ENCODE results near the gene KLF6. TPM values are rescaled to one million over a fixed set of nuclear protein-coding genes. Genes with fewer than 3 reads are reported as not detected.

Gene KLF6
- total RNA-seq, 2 experiments from 2014 or later = 116 to 120 TPM

- DNase-seq (no peak), ATAC-seq (no peak)
- Mint-ChIP-seq H3K27me3 (peaks cover 1% of the 10 kb centered on the region), H3K27ac (no peak overlapping the region), H3K9me3 (no peaks in the 10 kb centered on the region), H3K4me3 (no peak overlapping the region), H3K4me1 (ENCODE audit: low read depth) (peaks cover under 1% of the 10 kb centered on the region), H3K36me3 (ENCODE audit: low read depth) (no peaks in the 10 kb centered on the region)
- CTCF ChIA-PET = no interaction called here
- POLR2A ChIA-PET = interaction anchor here (1.7 kb wide), 1 partner anchor 8 kb away, joined by 10 read pairs; no protein-coding TSS in a partner anchor
- intact Hi-C loops (cut with micrococcal nuclease) = no loop called here
- no peak for TF ChIP-seq CTCF (IDR thresholded peaks at IDR 0.05)
These were observed 35.4 kb downstream of the KLF6 start for GRCh38 chr10:3749600-3749999.

GRCh38 chr10:3749011-3749410 lies 36.0 kb downstream of the KLF6 start:
- H3K27me3 Mint-ChIP-seq = peaks cover 1% of the 10 kb centered on the region
- ATAC-seq (no peak), DNase-seq (no peak)
- H3K9me3 Mint-ChIP-seq = no peaks in the 10 kb centered on the region
- H3K27ac Mint-ChIP-seq = no peak overlapping the region
- no peaks in the 10 kb centered on the region for H3K4me1 Mint-ChIP-seq (ENCODE audit: low read depth)
- CTCF ChIA-PET = no interaction called here
- H3K4me3 Mint-ChIP-seq = no peak overlapping the region
- POLR2A ChIA-PET = interaction anchor here (1.7 kb wide), 1 partner anchor 8 kb away, joined by 10 read pairs; no protein-coding TSS in a partner anchor
- no peaks in the 10 kb centered on the region for H3K36me3 Mint-ChIP-seq (ENCODE audit: low read depth)
- TF ChIP-seq CTCF (IDR thresholded peaks at IDR 0.05) = no peak
- intact Hi-C loops (cut with micrococcal nuclease) = no loop called here

- intact Hi-C loops (cut with micrococcal nuclease) = no loop called here
- Mint-ChIP-seq H3K4me3 (no peak overlapping the region), H3K4me1 (ENCODE audit: low read depth) (no peaks in the 10 kb centered on the region), H3K36me3 (ENCODE audit: low read depth) (no peaks in the 10 kb centered on the region), H3K27me3 (peaks cover 1% of the 10 kb centered on the region), H3K27ac (no peak overlapping the region), H3K9me3 (no peaks in the 10 kb centered on the region)
- POLR2A ChIA-PET = no interaction called here
- DNase-seq (no peak), ATAC-seq (no peak)
- TF ChIP-seq CTCF (IDR thresholded peaks at IDR 0.05) = no peak
- CTCF ChIA-PET = no interaction called here
These were observed 36.5 kb downstream of the KLF6 start for GRCh38 chr10:3748484-3748883.

GRCh38 chr10:3747984-3748383 lies 37.0 kb downstream of the KLF6 start:
- ChIA-PET CTCF (interaction anchor here (1.4 kb wide), 1 partner anchor 9 kb away, joined by 3 read pairs; no protein-coding TSS in a partner anchor), POLR2A (interaction anchor here (1.2 kb wide), 1 partner anchor 10 kb away, joined by 5 read pairs; no protein-coding TSS in a partner anchor)
- Mint-ChIP-seq H3K4me3 (no peak overlapping the region), H3K4me1 (ENCODE audit: low read depth) (no peaks in the 10 kb centered on the region), H3K27me3 (peaks cover 1% of the 10 kb centered on the region), H3K27ac (no peak overlapping the region), H3K36me3 (ENCODE audit: low read depth) (no peaks in the 10 kb centered on the region), H3K9me3 (no peaks in the 10 kb centered on the region)
- no peak for ATAC-seq
- intact Hi-C loops (cut with micrococcal nuclease) = no loop called here
- no peak for TF ChIP-seq CTCF (IDR thresholded peaks at IDR 0.05)
- DNase-seq = no peak

- no peaks in the 10 kb centered on the region for H3K4me1 Mint-ChIP-seq (ENCODE audit: low read depth)
- no peaks in the 10 kb centered on the region for H3K36me3 Mint-ChIP-seq (ENCODE audit: low read depth)
- no peak overlapping the region for H3K27ac Mint-ChIP-seq
- peaks cover 1% of the 10 kb centered on the region for H3K27me3 Mint-ChIP-seq
- ATAC-seq = no peak
- H3K4me3 Mint-ChIP-seq = no peak overlapping the region
- no peaks in the 10 kb centered on the region for H3K9me3 Mint-ChIP-seq
- intact Hi-C loops (cut with micrococcal nuclease) = no loop called here
- ChIA-PET CTCF (interaction anchor here (1.4 kb wide), 1 partner anchor 10 kb away, joined by 3 read pairs; no protein-coding TSS in a partner anchor), POLR2A (interaction anchor here (0.6 to 1.2 kb wide), 2 partner anchors 10 to 37 kb away, joined by 3 to 5 read pairs; no protein-coding TSS in a partner anchor)
- DNase-seq = no peak
- TF ChIP-seq CTCF (IDR thresholded peaks at IDR 0.05) = no peak
These were observed 37.6 kb downstream of the KLF6 start for GRCh38 chr10:3747248-3747960.
